GM13977 (cell line): Measurements from ENCODE around the gene TP73.

Experiments used
- DNase-seq: peaks from one replicate; pipeline ENCODE4 v3.0.0; 2012; ENCODE audit warnings: low spot score
- CTCF ChIP-seq: IDR thresholded peaks from 2 replicates; pipeline ENCODE4 v1.5.1; 2012; ENCODE audit warnings: mild to moderate bottlenecking, control low read depth; ENCODE audit not compliant: insufficient read depth; ENCODE audit errors: extremely low read depth, missing control alignments
- in situ Hi-C: fragments of 300-500 bp; cut with MboI; formaldehyde crosslinking; loops from one replicate; pipeline ENCODE4 v1.12.0; 2022; ENCODE audit warnings: low sequenced_read_pairs, low pct_unique_long_range_greater_than_20kb, mixed read lengths, inconsistent platforms; ENCODE audit not compliant: unreplicated experiment

TP73 gene

GRCh38 chr1:3659093-3659492 lies 6.8 kb downstream of the TP73 start:
- in situ Hi-C loops, result no loop called here
- TF ChIP-seq CTCF, result no peak
- DNase-seq, result no peak

- in situ Hi-C loops, result no loop called here
- DNase-seq, result no peak
- no peak for TF ChIP-seq CTCF
These were observed 8.4 kb downstream of the TP73 start for GRCh38 chr1:3660704-3661103.

- no peak for DNase-seq
- in situ Hi-C loops, result no loop called here
These were observed 9.3 kb downstream of the TP73 start for GRCh38 chr1:3661631-3662030.

GRCh38 chr1:3662080-3662671 lies 9.9 kb downstream of the TP73 start:
- in situ Hi-C loops, result no loop called here
- DNase-seq, result no peak
- no peak for TF ChIP-seq CTCF

More at GRCh38 chr1:3661631-3662030, 9.3 kb downstream of the TP73 start:
- no peak for TF ChIP-seq CTCF

- in situ Hi-C loops, result no loop called here
- no peak for DNase-seq
- no peak for TF ChIP-seq CTCF
These were observed 11.8 kb downstream of the TP73 start for GRCh38 chr1:3663999-3664699.

- TF ChIP-seq CTCF, result no peak
- no peak for DNase-seq
- in situ Hi-C loops, result no loop called here
These were observed 12.5 kb downstream of the TP73 start for GRCh38 chr1:3664700-3665375.
